Activated CD8-positive, alpha-beta memory T cell treated with anti-CD3 and anti-CD28 coated beads, Interleukin-2, amount 10 ng/mL, durations not matched to agents 7 days and 5 days (primary cell): Measurements from ENCODE around the gene CDK14. TPM values are rescaled to one million over a fixed set of nuclear protein-coding genes. Genes with fewer than 3 reads are reported as not detected.

Experiments used
- ATAC-seq: fragments of 150-1000 bp; cut with Tn5 transposase; one replicate; pipeline ENCODE4 v1.10.0; 2021; ENCODE audit warnings: moderate library complexity
- CTCF ChIA-PET: fragments of 350-600 bp; sonication (Branson Sonifier 250); formaldehyde crosslinking; loops from one replicate; lab custom pipeline; 2021; ENCODE audit warnings: antibody characterized with exemption; lab: Charles Lee
- DNase-seq: peaks from one replicate; pipeline ENCODE4 v3.0.0-alpha.2; 2020
- H3K27ac Mint-ChIP-seq: one replicate; pipeline ENCODE4 v1.8.0; 2021; ENCODE audit warnings: mild to moderate bottlenecking, mixed read lengths
- H3K27me3 Mint-ChIP-seq: one replicate; pipeline ENCODE4 v1.8.0; 2021; ENCODE audit warnings: mixed read lengths
- H3K36me3 Mint-ChIP-seq: one replicate; pipeline ENCODE4 v1.8.0; 2021; ENCODE audit warnings: mild to moderate bottlenecking, mixed read lengths
- H3K4me1 Mint-ChIP-seq: one replicate; pipeline ENCODE4 v1.8.0; 2021; ENCODE audit warnings: mixed read lengths
- H3K4me3 Mint-ChIP-seq: one replicate; pipeline ENCODE4 v1.8.0; 2021; ENCODE audit warnings: mild to moderate bottlenecking, moderate library complexity, mixed read lengths
- H3K9me3 Mint-ChIP-seq: one replicate; pipeline ENCODE4 v1.8.0; 2022; ENCODE audit warnings: low read depth, mixed read lengths
- total RNA-seq, 2 experiments: library from RNA; stranded (reverse); gene quantifications; one replicate each; pipeline ENCODE4 v1.2.3, GENCODE V29; 2021

The CDK14 gene
- total RNA-seq, 2 experiments from 2014 or later = 0.20 to 0.23 TPM

- ATAC-seq (peak; percentile 30), DNase-seq (no peak)
- no peak overlapping the region for H3K4me3 Mint-ChIP-seq
- no peaks in the 10 kb centered on the region for H3K27me3 Mint-ChIP-seq
- H3K9me3 Mint-ChIP-seq = peaks cover 8% of the 10 kb centered on the region
- H3K27ac Mint-ChIP-seq = no peak overlapping the region
- no peaks in the 10 kb centered on the region for H3K36me3 Mint-ChIP-seq
- CTCF ChIA-PET = no interaction called here
- peaks cover 5% of the 10 kb centered on the region for H3K4me1 Mint-ChIP-seq
These were observed 220.5 kb downstream of the CDK14 start for GRCh38 chr7:90816511-90817142.

GRCh38 chr7:90817151-90817550 is 221.0 kb downstream of the CDK14 start:
- Mint-ChIP-seq H3K36me3 (no peaks in the 10 kb centered on the region), H3K4me1 (peaks cover 5% of the 10 kb centered on the region), H3K4me3 (no peak overlapping the region), H3K27ac (no peak overlapping the region), H3K27me3 (no peaks in the 10 kb centered on the region), H3K9me3 (peaks cover 8% of the 10 kb centered on the region)
- no peak for ATAC-seq
- CTCF ChIA-PET = no interaction called here
- no peak for DNase-seq

GRCh38 chr7:90817846-90818245 is 221.7 kb downstream of the CDK14 start:
- no peak for ATAC-seq
- CTCF ChIA-PET = no interaction called here
- no peaks in the 10 kb centered on the region for H3K36me3 Mint-ChIP-seq

GRCh38 chr7:90818341-90818740 is 222.2 kb downstream of the CDK14 start:
- Mint-ChIP-seq H3K27ac (no peak overlapping the region), H3K4me1 (peaks cover 5% of the 10 kb centered on the region), H3K36me3 (no peaks in the 10 kb centered on the region), H3K9me3 (peaks cover 8% of the 10 kb centered on the region), H3K27me3 (no peaks in the 10 kb centered on the region), H3K4me3 (no peak overlapping the region)
- CTCF ChIA-PET = no interaction called here
- no peak for DNase-seq
- no peak for ATAC-seq

More at GRCh38 chr7:90817846-90818245, 221.7 kb downstream of the CDK14 start:
- H3K4me1 Mint-ChIP-seq = peaks cover 5% of the 10 kb centered on the region
- H3K9me3 Mint-ChIP-seq = peaks cover 8% of the 10 kb centered on the region
- H3K27ac Mint-ChIP-seq = no peak overlapping the region
- no peak overlapping the region for H3K4me3 Mint-ChIP-seq
- no peak for DNase-seq
- no peaks in the 10 kb centered on the region for H3K27me3 Mint-ChIP-seq

- Mint-ChIP-seq H3K36me3 (no peaks in the 10 kb centered on the region), H3K27me3 (no peaks in the 10 kb centered on the region), H3K4me1 (no peaks in the 10 kb centered on the region), H3K27ac (no peak overlapping the region), H3K4me3 (no peak overlapping the region), H3K9me3 (no peaks in the 10 kb centered on the region)
- ATAC-seq (no peak), DNase-seq (no peak)
- CTCF ChIA-PET = no interaction called here
These were observed 226.0 kb downstream of the CDK14 start for GRCh38 chr7:90821961-90822620.

GRCh38 chr7:90824386-90825307 is 228.5 kb downstream of the CDK14 start:
- H3K4me3 Mint-ChIP-seq = no peak overlapping the region
- CTCF ChIA-PET = no interaction called here
- H3K9me3 Mint-ChIP-seq = peaks cover 3% of the 10 kb centered on the region
- no peak for DNase-seq
- no peak overlapping the region for H3K27ac Mint-ChIP-seq
- ATAC-seq = no peak
- no peaks in the 10 kb centered on the region for H3K27me3 Mint-ChIP-seq
- H3K36me3 Mint-ChIP-seq = no peaks in the 10 kb centered on the region
- no peaks in the 10 kb centered on the region for H3K4me1 Mint-ChIP-seq

- Mint-ChIP-seq H3K9me3 (peaks cover 4% of the 10 kb centered on the region), H3K27ac (no peak overlapping the region), H3K36me3 (no peaks in the 10 kb centered on the region), H3K4me1 (no peaks in the 10 kb centered on the region), H3K27me3 (no peaks in the 10 kb centered on the region), H3K4me3 (no peak overlapping the region)
- CTCF ChIA-PET = interaction anchor here (0.6 kb wide), 1 partner anchor 180 kb away, joined by 3 read pairs; no protein-coding TSS in a partner anchor
- ATAC-seq (no peak), DNase-seq (no peak)
These were observed 229.7 kb downstream of the CDK14 start for GRCh38 chr7:90825779-90826178.

- Mint-ChIP-seq H3K9me3 (peaks cover 6% of the 10 kb centered on the region), H3K36me3 (no peaks in the 10 kb centered on the region), H3K4me3 (no peak overlapping the region), H3K4me1 (no peaks in the 10 kb centered on the region), H3K27me3 (no peaks in the 10 kb centered on the region), H3K27ac (no peak overlapping the region)
- ATAC-seq (no peak), DNase-seq (no peak)
- CTCF ChIA-PET = no interaction called here
These were observed 232.5 kb downstream of the CDK14 start for GRCh38 chr7:90828601-90829000.

GRCh38 chr7:90830308-90830707 is 234.2 kb downstream of the CDK14 start:
- no peaks in the 10 kb centered on the region for H3K4me1 Mint-ChIP-seq
- no peaks in the 10 kb centered on the region for H3K36me3 Mint-ChIP-seq
- no peak overlapping the region for H3K4me3 Mint-ChIP-seq
- DNase-seq = no peak
- H3K9me3 Mint-ChIP-seq = peaks cover 8% of the 10 kb centered on the region
- H3K27me3 Mint-ChIP-seq = no peaks in the 10 kb centered on the region
- H3K27ac Mint-ChIP-seq = no peak overlapping the region
- no peak for ATAC-seq
- CTCF ChIA-PET = no interaction called here

- CTCF ChIA-PET = no interaction called here
- ATAC-seq (no peak), DNase-seq (no peak)
- Mint-ChIP-seq H3K4me1 (no peaks in the 10 kb centered on the region), H3K9me3 (peaks cover 10% of the 10 kb centered on the region), H3K27me3 (no peaks in the 10 kb centered on the region), H3K27ac (no peak overlapping the region), H3K36me3 (no peaks in the 10 kb centered on the region), H3K4me3 (no peak overlapping the region)
These were observed 236.6 kb downstream of the CDK14 start for GRCh38 chr7:90832726-90833125.

GRCh38 chr7:90833443-90833842 is 237.3 kb downstream of the CDK14 start:
- ATAC-seq (no peak), DNase-seq (no peak)
- H3K4me1 Mint-ChIP-seq = no peaks in the 10 kb centered on the region
- CTCF ChIA-PET = no interaction called here
- no peak overlapping the region for H3K4me3 Mint-ChIP-seq
- no peaks in the 10 kb centered on the region for H3K36me3 Mint-ChIP-seq
- H3K27ac Mint-ChIP-seq = no peak overlapping the region
- H3K9me3 Mint-ChIP-seq = peaks cover 10% of the 10 kb centered on the region
- H3K27me3 Mint-ChIP-seq = no peaks in the 10 kb centered on the region

- H3K9me3 Mint-ChIP-seq = peaks cover 8% of the 10 kb centered on the region
- no peaks in the 10 kb centered on the region for H3K4me1 Mint-ChIP-seq
- no peak overlapping the region for H3K4me3 Mint-ChIP-seq
- H3K36me3 Mint-ChIP-seq = no peaks in the 10 kb centered on the region
- H3K27me3 Mint-ChIP-seq = no peaks in the 10 kb centered on the region
- no peak for DNase-seq
- no peak for ATAC-seq
- no peak overlapping the region for H3K27ac Mint-ChIP-seq
- CTCF ChIA-PET = no interaction called here
These were observed 238.7 kb downstream of the CDK14 start for GRCh38 chr7:90834771-90835170.

- Mint-ChIP-seq H3K4me1 (no peaks in the 10 kb centered on the region), H3K27me3 (no peaks in the 10 kb centered on the region), H3K36me3 (no peaks in the 10 kb centered on the region), H3K27ac (no peak overlapping the region), H3K4me3 (no peak overlapping the region), H3K9me3 (peaks cover 6% of the 10 kb centered on the region)
- DNase-seq (no peak), ATAC-seq (no peak)
- CTCF ChIA-PET = no interaction called here
These were observed 239.7 kb downstream of the CDK14 start for GRCh38 chr7:90835861-90836260.
